Measurements from ENCODE around the gene FOXA1.

The FOXA1 gene

DNA sequence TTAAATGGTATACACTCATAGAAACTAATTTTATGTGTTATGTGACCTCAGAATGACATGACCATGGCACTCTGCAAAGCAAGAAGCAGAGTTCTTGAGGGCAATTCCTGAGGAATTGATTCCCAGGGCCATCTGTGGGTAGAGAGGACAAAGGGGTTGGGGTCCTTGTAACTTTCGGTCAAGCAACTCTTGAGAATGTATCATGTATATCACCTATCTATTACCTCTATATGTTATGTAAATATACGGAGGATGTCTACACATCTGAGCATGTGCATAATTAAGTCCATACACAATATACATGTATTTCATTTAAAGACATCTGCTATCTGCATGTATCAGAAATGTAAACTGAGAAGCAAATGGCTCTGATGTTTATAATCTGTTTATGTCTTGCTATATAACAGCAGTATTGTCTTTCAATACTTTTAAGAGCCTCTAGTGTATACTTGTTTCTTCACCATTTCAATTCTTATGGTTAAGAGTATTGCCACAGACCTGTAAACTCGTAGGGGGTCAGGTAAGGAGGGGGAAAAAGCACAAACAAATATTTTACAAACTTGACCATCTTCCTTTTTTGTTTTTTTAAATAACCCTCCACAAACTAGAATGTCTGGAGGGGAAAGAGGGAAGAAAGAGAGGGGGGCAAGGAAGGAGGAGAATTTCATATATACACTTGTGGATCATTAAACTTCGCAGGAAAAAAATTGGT lies 4.5 kb downstream of the FOXA1 start:
- DNase-seq (ENCODE audit: insufficient read length, low spot score) (no peak), FAIRE-seq (no peak)

DNA sequence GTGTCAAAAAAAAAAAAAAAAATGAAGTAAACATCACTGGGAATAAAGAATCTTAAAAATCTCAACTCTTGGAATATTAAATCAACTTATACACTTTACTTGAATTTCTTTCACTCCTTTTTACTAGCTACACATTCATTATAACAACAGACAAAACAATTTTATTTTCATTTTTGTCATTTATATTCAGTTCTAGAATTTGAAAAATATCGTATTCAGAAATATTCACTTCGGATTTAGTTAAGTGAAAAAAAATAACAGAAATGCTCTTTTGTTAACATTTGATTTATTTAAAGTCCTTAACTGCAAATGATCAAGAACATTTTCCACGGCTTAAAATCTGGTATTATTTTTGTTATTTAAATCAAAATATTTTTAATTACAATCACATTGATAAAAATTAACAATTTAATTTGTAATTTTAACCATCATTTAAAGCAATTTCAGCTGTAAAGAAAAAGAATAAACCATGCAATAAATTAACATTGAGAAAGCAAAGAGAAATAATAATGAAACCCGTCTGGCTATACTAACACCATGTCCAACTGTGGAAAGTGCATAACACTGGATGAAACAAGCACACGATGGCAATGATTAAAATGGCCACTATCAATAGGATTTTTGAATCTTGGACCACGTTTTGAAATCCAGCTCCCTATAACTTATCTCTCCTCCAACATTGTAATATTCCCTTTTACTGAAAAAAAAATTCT lies 5.2 kb downstream of the FOXA1 start:
- FAIRE-seq (no peak), DNase-seq (ENCODE audit: insufficient read length, low spot score) (no peak)

DNA sequence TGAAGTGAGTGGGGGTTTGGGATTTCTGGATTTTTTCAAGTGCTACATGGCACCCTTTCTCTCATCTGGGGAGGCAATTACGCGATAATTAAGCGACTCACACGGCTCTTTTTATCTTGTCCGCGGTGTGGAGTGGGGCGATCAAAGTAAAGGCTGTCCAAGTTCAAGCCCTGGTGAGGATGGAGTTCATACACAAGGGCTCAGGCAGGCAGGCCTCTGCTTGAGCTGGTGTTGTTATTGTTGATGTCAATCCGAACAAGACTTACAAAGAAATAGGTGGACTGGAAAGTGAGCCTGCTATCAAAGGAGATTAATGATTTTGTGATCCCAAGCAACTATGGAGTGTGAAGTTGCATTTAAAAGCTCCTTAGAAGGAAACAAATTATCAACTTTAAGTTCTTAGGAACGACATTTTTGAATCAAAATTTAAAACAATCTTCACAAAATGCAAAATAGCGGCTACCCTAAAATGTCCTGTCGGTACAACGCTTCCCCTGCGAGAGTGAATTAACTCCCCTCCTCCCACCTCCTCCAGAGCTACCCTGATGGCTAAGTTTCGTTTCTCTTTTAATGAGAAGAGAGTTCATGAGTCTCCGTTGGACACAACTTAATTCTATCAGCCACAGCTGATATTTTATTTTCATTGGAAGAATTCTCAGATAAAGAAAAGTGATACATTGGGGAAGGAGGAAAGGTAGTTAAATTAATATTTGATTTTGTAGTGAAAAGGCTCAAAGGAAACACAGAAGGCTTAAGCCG lies 5.9 kb downstream of the FOXA1 start:
- DNase-seq (ENCODE audit: insufficient read length, low spot score) (no peak), FAIRE-seq (no peak)

DNA sequence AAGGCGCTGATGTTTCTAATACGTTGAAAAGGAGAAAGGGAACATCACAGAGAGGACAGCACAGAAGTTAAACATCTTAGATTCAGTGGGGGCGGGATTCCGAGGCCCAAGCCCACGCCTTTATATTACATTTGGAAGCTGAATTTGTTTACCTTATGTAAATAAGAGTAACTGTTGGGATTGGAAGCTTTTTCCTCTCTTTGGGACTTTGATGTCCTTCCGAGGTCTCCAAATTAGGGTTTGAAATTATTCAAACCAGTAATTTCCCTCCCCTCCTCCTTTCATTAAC lies 6.4 kb downstream of the FOXA1 start:
- DNase-seq (ENCODE audit: insufficient read length, low spot score) = no peak
- no peak for FAIRE-seq

DNA sequence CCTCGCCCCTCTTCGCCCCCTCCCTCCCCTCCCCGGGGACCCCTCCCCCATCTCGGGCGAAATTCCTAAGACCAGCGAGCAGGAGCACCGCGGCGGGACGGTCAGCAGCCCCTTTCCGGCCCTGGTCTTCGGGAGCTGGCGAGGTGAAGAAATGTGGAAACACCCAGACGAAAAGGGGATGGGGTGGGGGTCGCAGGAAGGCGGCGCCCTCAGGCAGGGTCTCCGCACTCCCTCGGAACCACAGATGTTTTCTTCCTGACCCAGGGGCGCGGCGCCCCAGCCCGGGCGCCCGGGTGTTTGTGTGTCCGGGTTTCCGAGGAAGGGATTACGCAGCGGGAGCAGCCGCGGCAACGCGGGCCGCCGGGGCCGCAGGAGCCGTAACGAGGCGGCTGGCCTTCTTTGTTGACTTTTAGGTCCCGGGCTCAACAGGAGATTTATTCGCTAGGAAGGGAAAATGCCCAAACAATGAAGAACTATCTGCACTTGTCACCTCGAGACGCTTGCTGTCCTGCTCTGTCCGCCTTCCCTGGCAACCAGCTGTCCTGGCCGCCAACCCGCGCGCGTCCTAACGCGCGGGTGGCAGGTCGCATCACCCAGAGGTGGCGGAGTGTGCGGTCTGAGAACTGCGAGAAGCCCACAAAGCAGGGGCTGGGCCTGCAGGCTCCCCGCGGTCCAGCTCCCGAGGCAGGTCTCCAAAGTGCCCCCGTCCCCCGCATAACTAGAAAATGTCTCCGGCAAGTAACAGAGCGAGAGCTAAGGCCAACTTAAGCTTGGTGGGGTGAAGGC lies 7.0 kb downstream of the FOXA1 start:
- DNase-seq (ENCODE audit: insufficient read length, low spot score) (no peak), FAIRE-seq (peak; percentile 9)

DNA sequence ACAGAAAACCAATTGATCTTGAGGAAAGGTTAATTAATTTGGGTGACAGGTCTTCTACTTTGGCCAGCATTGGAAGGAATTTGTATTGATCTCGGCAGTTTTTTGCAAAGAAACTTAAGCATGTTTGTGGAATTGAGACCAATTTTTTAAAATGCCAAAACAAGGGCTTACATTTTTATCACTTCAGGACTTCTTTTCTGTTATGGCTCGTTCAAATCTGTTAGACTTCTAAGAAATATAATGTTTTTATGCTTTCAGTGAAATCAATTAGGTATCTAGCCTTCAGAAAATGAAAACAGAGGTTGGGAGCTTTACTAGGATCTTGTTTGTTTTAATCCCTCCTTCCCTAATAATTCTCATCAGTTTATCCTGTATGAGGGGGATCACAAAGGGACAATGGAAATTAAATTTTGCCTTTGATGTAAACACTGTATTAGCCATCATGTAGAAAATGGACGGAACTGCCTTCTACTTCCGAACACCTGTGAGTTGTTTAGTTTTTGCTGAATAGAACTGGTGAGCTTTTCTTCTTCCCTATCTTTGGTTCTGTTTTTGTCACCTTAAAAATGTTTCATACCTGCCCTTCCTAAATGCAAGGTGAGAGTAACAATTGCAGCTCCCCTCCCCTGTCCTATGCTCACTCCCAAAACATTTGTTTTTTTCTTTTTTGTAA lies 7.8 kb downstream of the FOXA1 start:
- DNase-seq (ENCODE audit: insufficient read length, low spot score) = no peak
- FAIRE-seq = no peak

DNA sequence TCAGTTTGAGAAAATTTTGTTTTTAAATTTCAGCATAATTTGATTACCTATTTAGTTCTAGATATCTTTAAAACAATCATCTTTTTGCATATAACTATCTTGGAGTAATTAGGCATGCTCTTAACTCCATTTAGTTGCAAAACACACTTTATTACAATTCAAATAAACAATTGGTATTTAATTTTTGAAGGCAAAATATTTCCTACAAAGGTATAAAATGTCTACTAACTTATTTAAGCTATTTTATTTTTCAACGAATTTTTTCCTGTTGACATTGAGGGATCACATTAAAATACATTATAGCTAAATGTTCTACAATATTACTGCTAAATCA lies 8.3 kb downstream of the FOXA1 start:
- FAIRE-seq = no peak

DNA sequence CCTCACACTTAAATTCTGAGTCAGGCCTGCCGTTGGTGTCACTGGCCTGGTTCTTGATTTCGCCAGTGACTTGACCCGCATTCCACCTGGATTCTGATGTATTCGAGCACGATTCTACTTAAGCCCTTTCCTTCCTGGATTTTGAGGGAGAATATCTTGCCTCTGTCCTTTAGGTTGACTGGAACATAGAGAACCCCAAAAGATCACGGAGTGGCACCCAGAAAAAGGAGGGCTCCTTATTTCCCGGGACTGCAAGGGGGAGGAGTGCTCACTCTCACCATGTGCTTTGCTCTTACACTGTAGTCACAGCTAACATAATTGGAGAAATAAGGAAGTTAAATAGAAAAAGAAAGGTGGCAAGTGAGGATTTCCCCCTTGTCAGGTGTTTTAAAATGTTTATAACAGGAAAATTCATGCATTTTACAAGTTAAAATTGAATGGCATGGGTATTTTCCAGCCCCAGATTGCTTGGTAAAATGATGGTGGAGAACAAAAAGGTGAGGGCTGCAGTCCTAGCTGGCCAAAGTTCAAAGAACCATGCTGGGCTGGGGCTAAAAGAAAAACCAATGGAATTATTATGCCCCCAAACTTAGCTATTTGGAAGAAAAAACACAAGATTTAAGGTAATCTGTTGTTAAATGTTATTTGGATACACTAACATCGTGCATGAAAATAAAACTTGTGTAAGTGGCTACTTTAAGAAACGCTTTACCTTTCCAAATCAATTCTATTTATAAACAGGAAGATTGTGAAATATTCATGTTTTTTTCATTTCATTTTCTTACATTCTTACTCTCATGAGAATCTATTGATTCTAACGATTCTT lies 8.9 kb downstream of the FOXA1 start:
- FAIRE-seq (no peak), DNase-seq (ENCODE audit: insufficient read length, low spot score) (no peak)

More for the DNA sequence above, 8.3 kb downstream of the FOXA1 start:
- DNase-seq (ENCODE audit: insufficient read length, low spot score) = no peak

DNA sequence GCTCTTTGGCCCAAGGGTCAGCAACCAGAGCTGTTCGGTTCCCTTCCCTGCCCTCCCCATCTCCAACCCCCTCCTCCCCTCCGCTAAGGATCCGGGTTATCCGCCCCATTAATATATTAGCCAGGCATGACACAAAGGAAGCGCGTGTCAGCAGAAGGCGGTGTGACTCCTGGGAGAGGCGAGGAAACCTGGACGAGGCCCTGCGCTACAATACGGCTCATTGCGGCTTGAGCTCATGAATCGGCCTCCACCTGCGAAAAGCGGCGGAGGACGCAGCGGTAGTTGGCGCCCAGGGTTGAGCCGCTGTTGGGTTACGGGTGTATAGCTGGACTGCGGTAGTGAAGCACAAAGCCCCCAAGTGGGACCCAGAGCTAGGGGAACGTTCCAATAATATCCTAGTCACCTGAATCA lies 9.9 kb downstream of the FOXA1 start:
- DNase-seq (ENCODE audit: insufficient read length, low spot score) = no peak
- no peak for FAIRE-seq

DNA sequence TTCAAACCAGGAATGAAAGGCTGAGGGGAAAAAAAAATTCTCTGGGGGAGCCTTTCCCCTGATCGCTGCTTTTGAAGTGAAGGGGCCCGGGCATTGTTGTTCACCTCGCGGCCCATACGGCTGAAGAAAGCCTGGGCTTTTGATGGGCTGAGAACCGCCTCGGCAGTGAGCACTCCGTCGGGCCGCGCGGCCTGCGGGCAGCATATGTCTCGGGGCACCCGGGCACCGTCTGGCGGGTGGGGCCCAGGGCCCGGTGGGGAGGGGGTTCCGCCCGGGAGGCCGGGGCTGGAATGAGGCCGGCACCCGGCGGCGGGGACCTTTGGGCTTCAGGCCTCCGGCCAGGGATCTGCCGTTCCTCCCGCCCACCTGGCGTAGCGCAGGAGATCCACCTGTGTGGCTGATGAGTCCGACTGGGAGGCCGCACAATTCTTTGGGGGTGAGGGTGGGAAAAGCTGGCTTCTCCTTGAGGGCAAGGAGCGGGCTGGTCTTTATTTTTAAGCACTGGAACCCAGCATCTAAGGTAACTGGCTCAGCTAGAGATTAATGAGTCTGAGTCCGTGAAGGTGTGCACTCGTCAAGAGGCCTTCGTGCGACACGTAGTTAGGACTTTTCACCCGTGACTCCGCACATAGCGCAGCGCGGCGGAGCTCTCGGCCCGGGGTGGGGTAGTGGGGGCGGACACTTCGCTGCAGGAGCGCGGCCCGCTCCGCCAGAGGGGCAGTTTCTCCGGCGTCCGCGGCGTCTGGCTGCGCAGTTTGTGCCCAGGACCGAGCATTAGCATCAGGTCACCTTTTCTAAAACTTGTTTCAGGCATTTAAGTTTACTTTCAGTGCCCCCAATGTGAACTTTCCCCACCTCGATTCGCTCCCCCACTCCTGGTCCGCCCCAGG lies 10.6 kb downstream of the FOXA1 start:
- FAIRE-seq (no peak), DNase-seq (ENCODE audit: insufficient read length, low spot score) (no peak)

DNA sequence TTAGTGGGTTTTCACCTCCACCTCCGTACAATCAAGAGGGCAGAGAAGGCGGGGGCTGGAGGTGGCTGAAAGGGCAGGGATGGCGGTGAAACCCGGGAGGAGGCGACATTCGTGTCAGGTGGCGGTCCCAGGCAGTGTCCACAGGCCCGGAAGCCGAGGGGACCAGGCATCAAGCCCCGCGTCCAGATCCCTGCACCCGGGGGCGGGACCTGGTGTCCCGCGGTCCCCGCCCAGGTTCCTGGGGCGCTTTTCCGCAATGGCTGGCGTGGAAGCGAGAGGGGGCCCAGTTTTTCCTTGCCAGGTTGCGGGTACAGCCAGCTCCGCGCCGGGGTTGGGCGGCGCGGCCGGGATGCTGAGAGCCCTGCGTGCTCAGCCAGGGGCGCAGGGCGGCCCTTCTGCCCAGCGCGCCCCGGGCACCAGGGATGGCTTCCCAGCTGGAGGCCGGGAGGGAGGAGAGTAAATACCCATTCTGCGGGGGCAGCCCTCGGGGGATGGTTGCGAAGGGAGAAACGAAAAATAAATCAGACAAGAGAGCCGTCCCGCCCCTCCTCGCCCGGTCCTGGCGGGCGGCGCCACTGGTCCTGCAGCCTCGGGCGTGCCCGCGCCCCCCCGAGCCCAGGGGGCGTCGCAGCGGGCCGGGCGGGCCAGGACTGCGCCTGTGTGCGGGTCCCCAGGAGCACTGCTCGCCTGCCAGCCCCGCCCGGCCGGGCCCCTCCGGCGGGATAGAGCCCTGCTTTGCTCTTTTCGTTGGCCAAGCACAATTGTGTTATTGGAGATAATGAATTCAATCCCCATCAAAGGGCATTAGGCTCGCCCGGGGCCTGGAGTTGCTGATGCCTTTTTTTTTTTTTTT lies 11.5 kb downstream of the FOXA1 start:
- DNase-seq (ENCODE audit: insufficient read length, low spot score) (no peak), FAIRE-seq (no peak)

DNA sequence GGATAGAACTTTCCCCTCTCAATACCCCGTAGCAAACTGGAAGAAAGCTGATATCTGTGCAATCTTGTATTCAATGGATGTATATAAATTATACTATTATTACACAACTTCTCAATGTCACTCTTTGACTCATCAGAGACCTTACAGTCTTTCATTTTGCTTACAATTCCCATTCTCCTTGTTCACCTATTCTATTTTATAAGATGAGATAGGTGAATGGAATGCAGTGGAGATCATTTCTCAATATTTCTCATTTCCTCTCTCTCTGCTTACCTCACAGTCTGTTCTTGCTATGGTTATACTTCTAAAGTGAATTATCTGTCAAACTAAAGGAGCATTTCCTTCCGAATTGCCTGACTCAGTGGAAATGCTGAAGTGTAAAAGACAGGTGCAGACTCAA lies 14.9 kb downstream of the FOXA1 start:
- no peak for FAIRE-seq
- no peak for DNase-seq (ENCODE audit: insufficient read length, low spot score)

DNA sequence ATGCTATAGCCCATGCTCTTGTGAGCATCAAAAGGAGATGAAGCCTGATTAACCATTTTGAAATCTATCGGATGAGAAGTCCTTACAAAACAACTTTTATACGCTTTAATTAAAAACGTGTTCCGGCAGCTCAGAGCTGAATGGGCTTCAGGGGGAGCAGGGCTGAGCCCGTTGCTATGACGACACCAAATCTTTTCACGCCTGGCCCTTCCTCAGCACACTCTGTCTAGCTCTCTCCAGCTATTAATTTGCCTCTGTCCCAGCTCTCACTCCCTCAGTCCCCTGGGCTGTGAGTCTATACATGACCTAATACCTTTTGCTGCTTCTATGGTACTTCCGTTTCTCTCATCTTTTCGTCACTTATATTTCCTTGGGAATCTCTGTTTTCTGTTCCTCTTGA lies 15.8 kb downstream of the FOXA1 start:
- no peak for DNase-seq (ENCODE audit: insufficient read length, low spot score)
- FAIRE-seq = no peak

DNA sequence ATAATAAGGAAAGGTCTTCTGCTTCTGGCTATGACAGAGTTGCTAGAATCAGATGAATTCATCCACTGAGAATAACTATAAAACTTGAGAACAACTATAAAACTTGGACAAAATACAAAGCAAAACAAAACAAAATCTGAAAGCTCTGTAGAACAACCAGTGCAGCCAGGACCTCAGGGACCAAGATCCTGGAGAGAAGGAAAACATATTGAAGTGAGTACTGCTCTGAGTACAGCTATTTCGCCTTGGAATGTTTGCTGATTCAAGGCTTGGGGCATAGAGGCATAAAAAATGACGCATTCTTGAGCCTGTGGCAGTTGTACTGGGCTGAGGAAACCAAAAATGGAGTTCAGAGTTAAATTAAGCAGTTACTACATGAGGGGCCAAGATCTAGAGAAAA lies 21.7 kb downstream of the FOXA1 start:
- no peak for FAIRE-seq

DNA sequence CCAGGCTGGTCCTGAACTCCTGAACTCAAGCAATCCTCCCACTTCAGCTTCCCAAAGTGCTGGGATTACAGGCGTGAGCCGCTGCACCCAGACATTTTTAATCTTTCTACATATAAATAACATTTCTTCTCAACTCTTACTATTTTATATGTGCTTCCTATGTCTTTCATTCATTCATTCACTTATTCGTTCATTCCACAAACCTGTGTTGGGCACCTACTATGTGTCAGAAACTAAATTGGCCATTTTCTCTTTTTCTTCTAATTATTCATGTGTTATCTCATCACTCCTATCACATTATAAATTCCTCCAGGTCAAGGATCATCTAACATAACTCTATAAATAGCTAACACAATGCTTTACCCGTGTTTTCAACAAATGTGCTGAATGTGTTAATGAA lies 23.7 kb downstream of the FOXA1 start:
- FAIRE-seq (no peak), DNase-seq (ENCODE audit: insufficient read length, low spot score) (no peak)

More for the DNA sequence above, 21.7 kb downstream of the FOXA1 start:
- no peak for DNase-seq (ENCODE audit: insufficient read length, low spot score)

DNA sequence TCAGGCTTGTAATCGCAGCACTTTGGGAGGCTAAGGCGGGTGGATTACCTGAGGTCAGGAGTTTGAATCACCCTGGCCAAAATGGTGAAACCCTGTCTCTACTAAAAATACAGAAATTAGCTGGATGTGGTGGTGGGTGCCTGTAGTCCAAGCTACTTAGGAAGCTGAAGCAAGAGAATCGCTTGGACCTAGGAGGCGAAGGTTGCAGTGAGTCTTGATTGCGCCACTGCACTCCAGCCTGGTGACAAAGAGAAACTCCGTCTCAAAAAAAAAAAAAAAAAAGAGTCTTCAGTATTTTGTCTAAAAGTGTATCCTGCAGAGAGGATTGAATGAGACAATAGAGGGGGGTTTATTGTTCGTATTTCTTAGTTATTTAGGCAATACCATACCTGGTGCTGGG lies 25.3 kb downstream of the FOXA1 start:
- DNase-seq (ENCODE audit: insufficient read length, low spot score) = no peak
- FAIRE-seq = no peak

DNA sequence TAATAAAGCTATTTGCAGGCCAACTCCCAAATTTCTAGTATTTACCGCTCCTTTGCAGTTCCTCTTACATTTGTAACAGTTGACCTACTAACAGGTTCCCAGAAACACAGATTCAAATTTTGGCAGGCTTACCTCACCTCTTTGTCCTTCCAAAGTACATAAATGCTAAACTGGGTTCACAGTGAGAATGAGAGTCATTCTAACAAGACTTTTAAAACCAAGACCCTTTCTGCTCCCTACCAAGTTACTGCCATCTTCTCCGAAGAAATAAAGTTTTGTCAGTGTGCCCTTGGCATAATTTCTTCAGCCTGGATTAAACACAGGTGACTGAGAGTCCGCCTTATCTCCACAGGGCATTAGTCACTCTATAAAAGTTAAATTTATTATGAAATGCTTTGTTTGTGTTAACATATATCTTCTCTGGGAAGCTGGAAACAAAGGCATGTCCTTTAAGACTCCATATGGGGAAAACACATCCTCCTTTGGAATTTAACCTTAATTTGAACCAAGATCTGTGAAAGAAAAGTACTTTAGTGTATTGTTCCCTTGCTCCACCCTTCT lies 28.2 kb downstream of the FOXA1 start:
- FAIRE-seq (no peak), DNase-seq (ENCODE audit: insufficient read length, low spot score) (no peak)

DNA sequence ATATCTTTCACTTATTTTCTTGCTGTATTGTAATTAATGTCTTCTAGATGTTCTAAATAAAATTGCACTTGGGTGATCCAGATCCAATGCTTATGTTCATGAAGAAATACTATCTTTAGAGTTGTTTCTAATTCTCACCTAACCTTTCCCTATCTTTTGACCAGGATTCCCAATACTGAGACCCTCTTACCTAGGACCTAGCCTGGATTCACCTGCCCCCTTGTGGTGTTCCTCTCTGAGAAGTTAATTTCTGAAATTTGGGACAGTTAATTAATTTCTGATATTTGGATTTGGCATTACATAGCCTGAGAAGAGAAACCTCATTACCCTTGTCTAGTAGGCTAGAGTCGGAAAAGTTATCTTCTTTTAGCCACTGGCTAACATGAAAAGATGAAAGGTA lies 29.5 kb downstream of the FOXA1 start:
- no peak for FAIRE-seq
- no peak for DNase-seq (ENCODE audit: insufficient read length, low spot score)

Data from HTR-8/SVneo (cell line).